Mucosa of stomach (tissue), 1 donor: ENCODE measurements around the gene SPPL2C.

Experiments used
- H3K27me3 ChIP-seq: one replicate; pipeline ENCODE4 v1.7.0; 2013; ENCODE audit warnings: mild to moderate bottlenecking, low read length; ENCODE audit not compliant: control insufficient read depth, insufficient read depth
- H3K36me3 ChIP-seq: one replicate; pipeline ENCODE4 v1.7.0; 2013; ENCODE audit warnings: low read length; ENCODE audit not compliant: control insufficient read depth, insufficient read depth
- H3K4me1 ChIP-seq: one replicate; pipeline ENCODE4 v1.7.0; 2013; ENCODE audit warnings: mild to moderate bottlenecking, low read length; ENCODE audit not compliant: control insufficient read depth, insufficient read depth
- H3K4me3 ChIP-seq: one replicate; pipeline ENCODE4 v1.7.0; 2013; ENCODE audit warnings: low read length
- H3K9ac ChIP-seq: one replicate; pipeline ENCODE4 v1.7.0; 2013; ENCODE audit warnings: mild to moderate bottlenecking, low read length, moderate library complexity
- H3K9me3 ChIP-seq: one replicate; pipeline ENCODE4 v1.7.0; 2013; ENCODE audit warnings: mild to moderate bottlenecking, low read length, moderate library complexity; ENCODE audit not compliant: control insufficient read depth
- donor health status: Pancreatic carcinoma.

SPPL2C gene

DNA sequence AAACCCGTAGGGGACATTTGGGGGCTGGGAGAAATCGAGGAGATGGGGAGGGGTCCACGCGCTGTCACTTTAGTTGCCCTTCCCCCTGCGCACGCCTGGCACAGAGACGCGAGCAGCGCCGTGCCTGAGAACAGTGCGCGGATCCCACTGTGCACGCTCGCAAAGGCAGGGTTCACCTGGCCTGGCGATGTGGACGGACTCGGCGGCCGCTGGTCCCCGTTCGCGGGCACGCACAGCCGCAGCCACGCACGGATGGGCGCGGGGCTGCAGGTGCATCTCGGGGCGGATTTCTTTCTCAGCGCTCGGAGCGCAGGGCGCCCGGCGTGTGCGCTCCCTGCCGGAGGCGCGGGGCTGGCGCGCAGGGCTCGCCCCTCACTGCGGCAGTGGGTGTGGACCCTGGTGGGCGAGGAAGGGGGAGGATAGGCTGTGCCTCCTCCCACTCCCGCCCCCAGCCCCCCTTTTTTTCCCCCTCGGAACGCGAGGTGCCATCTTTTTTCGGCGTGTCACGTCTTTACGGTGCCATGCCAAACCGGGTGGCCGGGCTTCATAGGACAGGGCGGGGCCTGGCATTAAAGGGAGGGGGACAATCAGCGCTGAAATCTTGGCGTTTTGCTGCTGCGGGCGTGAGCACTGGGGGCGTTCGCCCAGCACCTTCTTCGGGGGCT is 50.8 kb downstream of the SPPL2C start:
- H3K9me3 ChIP-seq = no peaks in the 10 kb centered on the region
- no peak overlapping the region for H3K9ac ChIP-seq
- peaks cover 55% of the 10 kb centered on the region for H3K27me3 ChIP-seq
- no peak overlapping the region for H3K4me3 ChIP-seq
- no peaks in the 10 kb centered on the region for H3K36me3 ChIP-seq
- peaks cover 11% of the 10 kb centered on the region for H3K4me1 ChIP-seq

- H3K4me3 ChIP-seq = no peak overlapping the region
- H3K27me3 ChIP-seq = peaks cover 58% of the 10 kb centered on the region
- peaks cover 11% of the 10 kb centered on the region for H3K4me1 ChIP-seq
- no peaks in the 10 kb centered on the region for H3K36me3 ChIP-seq
- no peaks in the 10 kb centered on the region for H3K9me3 ChIP-seq
- H3K9ac ChIP-seq = no peak overlapping the region
Measured at GRCh38 chr17:45895969-45896785, 51.5 kb downstream of the SPPL2C start.
